Sigmoid colon (tissue), 7 donors: ENCODE data around the gene ZC3H6. TPM values are rescaled to one million over a fixed set of nuclear protein-coding genes. Genes with fewer than 3 reads are reported as not detected.

Experiments used
- DNase-seq: peaks from one replicate; pipeline ENCODE4 v3.0.0-alpha.2; 2019
- H3K27ac ChIP-seq, 4 donors: fragments of 200-600 bp; sonication (generic); one replicate each; pipeline ENCODE4 v1.5.1; 2016 to 2019; ENCODE audit warnings: mild to moderate bottlenecking in 1 of 4
- H3K27me3 ChIP-seq, 3 donors: fragments of 200-600 bp; sonication (generic); one replicate each; pipeline ENCODE4 v1.5.1; 2019; ENCODE audit warnings: mild to moderate bottlenecking in 1 of 3
- H3K36me3 ChIP-seq, 4 donors: fragments of 200-600 bp; sonication (generic); one replicate each; pipeline ENCODE4 v1.5.1; 2016 to 2019
- H3K4me1 ChIP-seq, 4 donors: fragments of 200-600 bp; sonication (generic); one replicate each; pipeline ENCODE4 v1.5.1; 2017 to 2019
- H3K4me3 ChIP-seq, 4 donors: fragments of 200-600 bp; sonication (generic); one replicate each; pipeline ENCODE4 v1.5.1; 2017 to 2019; ENCODE audit warnings: mild to moderate bottlenecking in 2 of 4, moderate library complexity in 1 of 4
- H3K9me3 ChIP-seq, 4 donors: fragments of 200-600 bp in 3 of 4; sonication (generic) in 3 of 4; one replicate each; pipeline versions ENCODE4 v1.5.1 to v1.6.1; 2013 to 2019
- CTCF ChIP-seq, 4 experiments: fragments of 450-650 bp in 3 of 4; fragments of 200-600 bp in 1 of 4; IDR thresholded peaks; one replicate each; pipeline ENCODE4 v1.5.1; 2016 to 2019; ENCODE audit warnings: antibody characterized with exemption in 4 of 4, mild to moderate bottlenecking in 3 of 4, moderate library complexity in 2 of 4
- EP300 ChIP-seq, 4 donors: sonication (generic); formaldehyde crosslinking; IDR thresholded peaks; one replicate each; pipeline ENCODE4 v1.6.1; 2017; ENCODE audit warnings: antibody characterized with exemption in 4 of 4
- POLR2A ChIP-seq, 2 donors: fragments of 450-650 bp; IDR thresholded peaks; one replicate each; pipeline ENCODE4 v1.6.1; 2016; ENCODE audit warnings: antibody characterized with exemption in 2 of 2, mild to moderate bottlenecking in 2 of 2, moderate library complexity in 2 of 2
- POLR2AphosphoS5 ChIP-seq, 4 donors: sonication (generic); formaldehyde crosslinking; IDR thresholded peaks; one replicate each; pipeline ENCODE4 v1.6.1; 2017; ENCODE audit warnings: antibody characterized with exemption in 4 of 4
- WGBS, 2 donors: extraction: QIAGEN DNeasy Blood & Tissue Kit; methylation state at CpG; one replicate each; pipeline ENCODE4 v1.1.7; 2013; 5-methylcytosine and 5-hydroxymethylcytosine counted together
- intact Hi-C: fragments of 100-400 bp; cut with DNase I; formaldehyde crosslinking; loops from one replicate; pipeline ENCODE4 v1.15.1; 2023
- polyA plus RNA-seq, 3 donors: library from polyadenylated mRNA; stranded (reverse); fragments of 200-250 nt; gene quantifications; one replicate each; pipeline ENCODE4 v1.2.3, GENCODE V29; 2013
- total RNA-seq, 4 donors: library from RNA; depleted of rRNA; stranded (reverse); fragments of >200 nt; gene quantifications; one replicate each; pipeline ENCODE4 v1.1.0, GENCODE V29; 2016
- donor health status: healthy with polysubstance abuse.
- donor health status: Bipolar disorder and iron deficiency.
- donor health status: healthy.

Gene ZC3H6
- total and polyA plus RNA-seq, 7 donors = 0.60 to 27.1 (median 13.2) TPM

GRCh38 chr2:112259509-112260294, 15.7 kb upstream of the ZC3H6 start:
- Histone ChIP-seq H3K9me3 (no peaks in the 10 kb centered on the region), H3K27me3 (no peaks in the 10 kb centered on the region), H3K4me3 (no peak overlapping the region), H3K4me1 (peaks cover 0 to 9% (median 6%) of the 10 kb centered on the region in 4 donors), H3K27ac (no peak overlapping the region), H3K36me3 (no peaks in the 10 kb centered on the region)
- TF ChIP-seq CTCF (IDR thresholded peaks at IDR 0.05) (peak; percentile 92 to 94 (median 94)), POLR2AphosphoS5 (IDR thresholded peaks at IDR 0.05) (peak in 2 of 4 donors; percentile 17 to 29), EP300 (IDR thresholded peaks at IDR 0.05) (no peak)
- intact Hi-C loops = loop anchor here (5.0 to 10.0 kb wide), 3 partner anchors 323 to 388 kb away; partner anchors contain the start of genes CHCHD5, MERTK and SLC20A1
- DNase-seq = peak; percentile 91
- WGBS, 2 donors = 21 to 24% methylated on average over 15 of the region's 15 CpGs

GRCh38 chr2:112260295-112260625, 15.1 kb upstream of the ZC3H6 start:
- 97% methylated on average over 3 of the region's 3 CpGs for WGBS, 2 donors
- no peak overlapping the region for H3K4me3 ChIP-seq
- no peak for DNase-seq
- H3K36me3 ChIP-seq = no peaks in the 10 kb centered on the region
- H3K4me1 ChIP-seq = peaks cover 0 to 7% (median 4%) of the 10 kb centered on the region in 4 donors
- intact Hi-C loops = no loop called here
- TF ChIP-seq CTCF (IDR thresholded peaks at IDR 0.05) (no peak), POLR2AphosphoS5 (IDR thresholded peaks at IDR 0.05) (no peak), EP300 (IDR thresholded peaks at IDR 0.05) (no peak), POLR2A (IDR thresholded peaks at IDR 0.05) (no peak)
- no peak overlapping the region for H3K27ac ChIP-seq
- no peaks in the 10 kb centered on the region for H3K9me3 ChIP-seq
- H3K27me3 ChIP-seq = no peaks in the 10 kb centered on the region

- TF ChIP-seq POLR2A (IDR thresholded peaks at IDR 0.05) (no peak), POLR2AphosphoS5 (IDR thresholded peaks at IDR 0.05) (no peak), CTCF (IDR thresholded peaks at IDR 0.05) (no peak), EP300 (IDR thresholded peaks at IDR 0.05) (no peak)
- no peaks in the 10 kb centered on the region for H3K9me3 ChIP-seq
- H3K4me3 ChIP-seq = no peak overlapping the region
- intact Hi-C loops = no loop called here
- H3K27me3 ChIP-seq = no peaks in the 10 kb centered on the region
- no peaks in the 10 kb centered on the region for H3K36me3 ChIP-seq
- no peak overlapping the region for H3K27ac ChIP-seq
- peaks cover 0 to 5% (median 2%) of the 10 kb centered on the region in 4 donors for H3K4me1 ChIP-seq
- no peak for DNase-seq
These were observed 12.5 kb upstream of the ZC3H6 start for GRCh38 chr2:112262876-112263275.

GRCh38 chr2:112268547-112268946, 6.8 kb upstream of the ZC3H6 start:
- 89 to 93% methylated on average over 1 of the region's 1 CpG for whole genome bisulfite sequencing, 2 donors
- DNase-seq = no peak
- no peak overlapping the region for H3K27ac ChIP-seq
- no peaks in the 10 kb centered on the region for H3K27me3 ChIP-seq
- no peak overlapping the region for H3K4me3 ChIP-seq
- no peaks in the 10 kb centered on the region for H3K4me1 ChIP-seq
- no peaks in the 10 kb centered on the region for H3K36me3 ChIP-seq
- H3K9me3 ChIP-seq = peaks cover 0 to 3% (median 0%) of the 10 kb centered on the region in 4 donors
- intact Hi-C loops = no loop called here
- no peak for TF ChIP-seq CTCF (IDR thresholded peaks at IDR 0.05)
- TF ChIP-seq POLR2AphosphoS5 (IDR thresholded peaks at IDR 0.05) = no peak
- TF ChIP-seq EP300 (IDR thresholded peaks at IDR 0.05) = no peak
- no peak for TF ChIP-seq POLR2A (IDR thresholded peaks at IDR 0.05)
